Astrocyte (in vitro differentiated cells and primary cell): ENCODE results near the gene RRP36.

Experiments used
- EZH2 ChIP-seq: IDR thresholded peaks from 2 replicates; pipeline ENCODE4 v1.6.1; 2012; ENCODE audit warnings: mild to moderate bottlenecking, low read length, inconsistent platforms; ENCODE audit not compliant: insufficient read depth
- TF ChIP-seq, protein P1 (sequence below): IDR thresholded peaks from 2 replicates; pipeline ENCODE4 v1.5.1; 2011; ENCODE audit warnings: low read depth, mild to moderate bottlenecking, inconsistent platforms, low read length, moderate library complexity; ENCODE audit not compliant: insufficient read depth

DNA sequence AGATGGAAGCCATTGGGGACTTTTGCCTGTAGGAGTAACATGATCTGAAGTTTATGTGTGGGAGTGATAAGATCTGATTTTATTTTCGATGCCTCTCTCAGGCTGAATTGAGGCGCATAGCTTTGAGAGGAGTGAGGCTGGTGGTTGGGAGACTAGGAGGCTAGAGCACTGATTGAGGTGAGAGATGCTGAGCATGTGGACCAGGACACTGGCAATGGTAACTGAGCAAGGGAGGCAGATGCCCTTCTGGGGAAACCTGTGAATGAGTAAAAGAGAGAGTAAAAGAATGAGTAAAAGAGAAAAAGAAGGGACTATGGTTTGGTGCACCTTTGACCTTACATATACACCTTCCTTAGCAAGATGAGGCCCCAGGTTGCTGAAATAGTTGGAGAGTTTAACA lies 3.0 kb downstream of the RRP36 start:
- TF ChIP-seq, protein P1, sequence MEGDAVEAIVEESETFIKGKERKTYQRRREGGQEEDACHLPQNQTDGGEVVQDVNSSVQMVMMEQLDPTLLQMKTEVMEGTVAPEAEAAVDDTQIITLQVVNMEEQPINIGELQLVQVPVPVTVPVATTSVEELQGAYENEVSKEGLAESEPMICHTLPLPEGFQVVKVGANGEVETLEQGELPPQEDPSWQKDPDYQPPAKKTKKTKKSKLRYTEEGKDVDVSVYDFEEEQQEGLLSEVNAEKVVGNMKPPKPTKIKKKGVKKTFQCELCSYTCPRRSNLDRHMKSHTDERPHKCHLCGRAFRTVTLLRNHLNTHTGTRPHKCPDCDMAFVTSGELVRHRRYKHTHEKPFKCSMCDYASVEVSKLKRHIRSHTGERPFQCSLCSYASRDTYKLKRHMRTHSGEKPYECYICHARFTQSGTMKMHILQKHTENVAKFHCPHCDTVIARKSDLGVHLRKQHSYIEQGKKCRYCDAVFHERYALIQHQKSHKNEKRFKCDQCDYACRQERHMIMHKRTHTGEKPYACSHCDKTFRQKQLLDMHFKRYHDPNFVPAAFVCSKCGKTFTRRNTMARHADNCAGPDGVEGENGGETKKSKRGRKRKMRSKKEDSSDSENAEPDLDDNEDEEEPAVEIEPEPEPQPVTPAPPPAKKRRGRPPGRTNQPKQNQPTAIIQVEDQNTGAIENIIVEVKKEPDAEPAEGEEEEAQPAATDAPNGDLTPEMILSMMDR, result no peak
- TF ChIP-seq EZH2, result no peak
